ENCODE results near the gene FBXW5.

Gene FBXW5

DNA sequence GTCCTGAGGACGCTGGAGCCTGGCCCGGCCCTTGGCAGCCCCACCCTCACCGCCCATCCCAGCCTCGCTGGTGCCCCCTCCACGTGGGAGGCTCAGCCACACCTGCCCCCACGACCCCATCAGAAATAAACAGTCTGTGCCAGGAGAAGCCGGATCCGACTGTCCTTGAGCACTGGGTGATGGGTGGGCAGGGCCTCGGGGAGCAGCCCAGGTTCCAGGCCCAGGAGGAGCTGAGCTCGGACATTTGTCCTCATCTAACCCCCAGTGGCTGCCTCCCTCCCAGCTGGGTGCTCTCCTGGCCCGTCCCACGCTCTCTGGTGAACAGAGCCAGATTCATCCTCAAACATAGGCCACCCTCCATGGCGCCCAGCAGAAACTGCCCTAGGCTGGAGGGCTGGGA lies 28.2 kb upstream of the FBXW5 start:
- CTCF ChIA-PET = interaction anchor here (1.0 to 1.3 kb wide), 2 partner anchors 10 to 56 kb away, joined by 3 read pairs; no protein-coding TSS in a partner anchor
- no peak for DNase-seq (ENCODE audit: low spot score)
- POLR2A ChIA-PET (ENCODE audit: low non-redundant PET) = no interaction called here
- TF ChIP-seq, protein P1, sequence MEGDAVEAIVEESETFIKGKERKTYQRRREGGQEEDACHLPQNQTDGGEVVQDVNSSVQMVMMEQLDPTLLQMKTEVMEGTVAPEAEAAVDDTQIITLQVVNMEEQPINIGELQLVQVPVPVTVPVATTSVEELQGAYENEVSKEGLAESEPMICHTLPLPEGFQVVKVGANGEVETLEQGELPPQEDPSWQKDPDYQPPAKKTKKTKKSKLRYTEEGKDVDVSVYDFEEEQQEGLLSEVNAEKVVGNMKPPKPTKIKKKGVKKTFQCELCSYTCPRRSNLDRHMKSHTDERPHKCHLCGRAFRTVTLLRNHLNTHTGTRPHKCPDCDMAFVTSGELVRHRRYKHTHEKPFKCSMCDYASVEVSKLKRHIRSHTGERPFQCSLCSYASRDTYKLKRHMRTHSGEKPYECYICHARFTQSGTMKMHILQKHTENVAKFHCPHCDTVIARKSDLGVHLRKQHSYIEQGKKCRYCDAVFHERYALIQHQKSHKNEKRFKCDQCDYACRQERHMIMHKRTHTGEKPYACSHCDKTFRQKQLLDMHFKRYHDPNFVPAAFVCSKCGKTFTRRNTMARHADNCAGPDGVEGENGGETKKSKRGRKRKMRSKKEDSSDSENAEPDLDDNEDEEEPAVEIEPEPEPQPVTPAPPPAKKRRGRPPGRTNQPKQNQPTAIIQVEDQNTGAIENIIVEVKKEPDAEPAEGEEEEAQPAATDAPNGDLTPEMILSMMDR (conservative IDR thresholded peaks at IDR 0.05; ENCODE audit: low read depth) = no peak
- peak overlapping the region; percentile 80 for H3K27ac ChIP-seq

DNA sequence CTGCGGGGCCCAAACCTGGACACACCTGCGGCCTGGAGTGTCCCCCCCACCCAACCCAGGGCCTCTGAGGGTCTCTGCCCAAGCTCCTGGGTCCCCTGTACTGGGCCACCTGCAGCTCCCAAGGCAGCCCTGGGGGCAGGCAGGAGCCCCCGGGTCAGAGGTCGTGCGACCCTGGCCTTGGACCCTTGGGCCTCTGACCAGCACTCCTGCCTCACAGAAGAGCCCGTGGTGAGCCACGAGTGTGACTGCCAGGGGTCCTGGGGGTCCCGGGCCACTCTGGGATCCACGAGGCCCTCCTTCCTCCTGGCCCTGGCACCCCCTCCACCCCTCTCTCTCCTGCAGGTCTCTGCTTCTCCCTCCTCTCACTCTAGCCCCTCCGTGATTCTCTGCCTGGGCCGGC lies 27.8 kb upstream of the FBXW5 start:
- TF ChIP-seq, protein P1 (conservative IDR thresholded peaks at IDR 0.05; ENCODE audit: low read depth) = no peak
- POLR2A ChIA-PET (ENCODE audit: low non-redundant PET) = no interaction called here
- DNase-seq (ENCODE audit: low spot score) = no peak
- CTCF ChIA-PET = interaction anchor here (1.3 kb wide), 1 partner anchor 56 kb away, joined by 3 read pairs; no protein-coding TSS in a partner anchor
- H3K27ac ChIP-seq = peak overlapping the region; percentile 80; the same call in 1 of the 2 replicates

DNA sequence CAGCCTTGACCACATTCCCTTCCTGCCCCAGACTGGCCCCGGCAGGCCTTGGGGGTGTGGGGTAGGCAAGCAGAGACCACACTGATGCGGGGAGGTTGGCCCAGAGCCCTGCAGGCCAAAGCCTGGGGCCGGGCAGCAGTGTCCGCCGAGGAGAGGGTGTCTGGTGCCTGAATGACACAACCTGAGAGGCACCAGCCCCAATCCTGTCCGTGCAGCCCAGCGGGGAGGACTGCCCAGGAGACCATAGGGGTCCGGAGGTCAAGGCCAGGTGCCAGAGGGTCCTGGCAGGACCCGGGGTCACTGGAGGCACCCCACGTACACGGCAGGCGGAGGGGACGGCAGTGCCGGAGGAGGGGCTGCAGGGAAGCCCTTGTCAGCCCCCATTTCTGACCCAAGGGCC lies 27.2 kb upstream of the FBXW5 start:
- H3K27ac ChIP-seq = no peak overlapping the region; the same call in 1 of the 2 replicates
- ChIA-PET CTCF (interaction anchor here (0.5 to 1.3 kb wide), 2 partner anchors 57 to 265 kb away, joined by 3 to 4 read pairs; no protein-coding TSS in a partner anchor), POLR2A (ENCODE audit: low non-redundant PET) (no interaction called here)
- TF ChIP-seq, protein P1 (conservative IDR thresholded peaks at IDR 0.05; ENCODE audit: low read depth) = no peak
- no peak for DNase-seq (ENCODE audit: low spot score)

DNA sequence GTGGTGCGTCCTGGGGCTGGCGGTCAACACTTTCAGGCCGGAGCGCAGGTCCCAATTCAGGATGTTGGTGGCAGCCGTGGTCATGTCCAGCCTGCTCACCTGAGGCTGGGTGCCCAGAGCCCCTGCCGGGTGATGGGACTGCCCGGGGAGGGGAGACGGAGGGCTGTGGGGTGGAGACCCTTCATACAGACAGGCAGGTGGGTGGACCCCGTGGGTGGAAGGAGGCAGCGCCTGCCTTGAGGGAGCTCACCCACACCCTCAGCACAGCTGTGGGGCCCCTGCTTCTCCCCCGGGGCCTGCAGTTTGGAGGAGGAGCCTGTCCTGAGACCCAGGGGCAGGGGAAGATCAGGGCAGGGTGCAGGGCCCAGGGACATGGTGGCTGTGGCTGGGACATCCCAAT lies 25.8 kb upstream of the FBXW5 start:
- DNase-seq (ENCODE audit: low spot score) = no peak
- TF ChIP-seq, protein P1 (conservative IDR thresholded peaks at IDR 0.05; ENCODE audit: low read depth) = no peak
- H3K27ac ChIP-seq = no peak overlapping the region
- CTCF ChIA-PET = interaction anchor here (0.7 kb wide), 1 partner anchor 120 kb away, joined by 4 read pairs; no protein-coding TSS in a partner anchor
- POLR2A ChIA-PET (ENCODE audit: low non-redundant PET) = interaction anchor here (0.7 kb wide), 1 partner anchor 23 kb away, joined by 3 read pairs; no protein-coding TSS in a partner anchor

DNA sequence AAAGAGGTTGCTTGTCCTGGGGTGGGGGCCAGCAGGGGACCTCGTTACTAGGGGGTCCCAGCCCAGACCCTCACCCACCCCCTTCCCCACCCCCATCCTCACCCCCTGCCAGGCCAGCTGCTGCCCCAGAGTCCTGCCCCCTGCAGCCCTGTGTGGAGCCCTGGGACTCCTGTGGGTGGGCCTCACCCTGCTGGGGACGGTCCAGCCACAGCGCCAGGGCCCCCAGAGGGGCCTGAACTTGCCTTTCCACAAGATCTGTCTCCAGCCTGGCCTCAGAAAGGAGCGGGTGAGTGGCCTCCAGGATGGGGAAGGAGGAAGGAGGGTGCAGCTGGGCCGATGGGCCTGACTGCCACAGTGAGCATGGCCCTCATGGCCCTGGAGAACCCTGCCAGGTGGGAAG lies 25.2 kb upstream of the FBXW5 start:
- TF ChIP-seq, protein P1 (conservative IDR thresholded peaks at IDR 0.05; ENCODE audit: low read depth) = no peak
- no peak for DNase-seq (ENCODE audit: low spot score)
- CTCF ChIA-PET = interaction anchor here (0.6 to 0.7 kb wide), 2 partner anchors 19 kb away, joined by 3 read pairs; no protein-coding TSS in a partner anchor
- no peak overlapping the region for H3K27ac ChIP-seq
- POLR2A ChIA-PET (ENCODE audit: low non-redundant PET) = interaction anchor here (0.7 kb wide), 1 partner anchor 22 kb away, joined by 3 read pairs; no protein-coding TSS in a partner anchor

DNA sequence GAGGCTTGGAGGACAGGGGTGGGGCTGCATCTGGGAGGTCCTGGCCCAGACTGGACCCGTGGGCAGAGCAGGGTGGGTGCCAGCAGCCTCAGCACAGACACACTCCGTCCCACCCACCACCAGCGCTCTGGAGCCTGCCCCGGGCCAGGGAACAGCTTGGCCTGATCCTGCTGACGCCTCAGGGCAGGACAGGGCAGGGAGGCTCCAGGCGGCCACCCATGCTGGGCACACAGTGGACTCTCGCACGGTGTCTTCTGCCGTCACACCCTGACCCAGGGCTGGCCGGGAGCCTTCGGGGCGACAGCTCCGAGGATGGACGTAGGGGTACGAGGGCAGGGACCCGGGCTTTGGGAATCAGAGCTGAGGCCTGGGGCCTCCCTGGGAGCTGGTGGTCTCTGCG lies 24.6 kb upstream of the FBXW5 start:
- 0 out of 2 replicates have a peak overlapping the region, but pooled peaks have one; percentile 7 for H3K27ac ChIP-seq
- POLR2A ChIA-PET (ENCODE audit: low non-redundant PET) = no interaction called here
- no peak for DNase-seq (ENCODE audit: low spot score)
- TF ChIP-seq, protein P1 (conservative IDR thresholded peaks at IDR 0.05; ENCODE audit: low read depth) = no peak
- CTCF ChIA-PET = interaction anchor here (0.7 kb wide), 1 partner anchor 19 kb away, joined by 3 read pairs; no protein-coding TSS in a partner anchor
